Skeletal muscle tissue (tissue), 4 donors: ENCODE measurements around the gene GRM4. TPM values are rescaled to one million over a fixed set of nuclear protein-coding genes. Genes with fewer than 3 reads are reported as not detected.

Source experiments
- H3K27ac ChIP-seq: one replicate; pipeline ENCODE4 v1.7.0; 2013; ENCODE audit warnings: mild to moderate bottlenecking, low read depth, low read length, inconsistent platforms
- H3K27me3 ChIP-seq, 3 donors: one replicate each; pipeline ENCODE4 v1.7.0; 2013; ENCODE audit warnings: low read length in 3 of 3; ENCODE audit not compliant: control insufficient read depth in 3 of 3, insufficient read depth in 3 of 3
- H3K36me3 ChIP-seq, 3 donors: one replicate each; pipeline ENCODE4 v1.7.0; 2013; ENCODE audit warnings: low read length in 3 of 3; ENCODE audit not compliant: control insufficient read depth in 3 of 3, insufficient read depth in 3 of 3
- H3K4me1 ChIP-seq, 3 donors: one replicate each; pipeline ENCODE4 v1.7.0; 2013; ENCODE audit warnings: low read length in 3 of 3, mild to moderate bottlenecking in 3 of 3; ENCODE audit not compliant: control insufficient read depth in 3 of 3, insufficient read depth in 3 of 3
- H3K4me3 ChIP-seq, 3 donors: one replicate each; pipeline ENCODE4 v1.7.0; 2013; ENCODE audit warnings: low read length in 3 of 3
- H3K9ac ChIP-seq, 3 donors: one replicate each; pipeline ENCODE4 v1.7.0; 2013; ENCODE audit warnings: low read length in 3 of 3, mild to moderate bottlenecking in 3 of 3, moderate library complexity in 2 of 3, low read depth in 1 of 3
- H3K9me3 ChIP-seq, 3 donors: one replicate each; pipeline ENCODE4 v1.7.0; 2013; ENCODE audit warnings: low read length in 3 of 3; ENCODE audit not compliant: control insufficient read depth in 3 of 3
- total RNA-seq: library from RNA; depleted of rRNA; stranded (reverse); fragments of >200 nt; gene quantifications from one replicate; pipeline ENCODE4 v1.2.3, GENCODE V29; 2014
- donor health status: Osteomylitis.

Gene GRM4
- total RNA-seq, 1 donor from 2014 or later, result 1.6 TPM

DNA sequence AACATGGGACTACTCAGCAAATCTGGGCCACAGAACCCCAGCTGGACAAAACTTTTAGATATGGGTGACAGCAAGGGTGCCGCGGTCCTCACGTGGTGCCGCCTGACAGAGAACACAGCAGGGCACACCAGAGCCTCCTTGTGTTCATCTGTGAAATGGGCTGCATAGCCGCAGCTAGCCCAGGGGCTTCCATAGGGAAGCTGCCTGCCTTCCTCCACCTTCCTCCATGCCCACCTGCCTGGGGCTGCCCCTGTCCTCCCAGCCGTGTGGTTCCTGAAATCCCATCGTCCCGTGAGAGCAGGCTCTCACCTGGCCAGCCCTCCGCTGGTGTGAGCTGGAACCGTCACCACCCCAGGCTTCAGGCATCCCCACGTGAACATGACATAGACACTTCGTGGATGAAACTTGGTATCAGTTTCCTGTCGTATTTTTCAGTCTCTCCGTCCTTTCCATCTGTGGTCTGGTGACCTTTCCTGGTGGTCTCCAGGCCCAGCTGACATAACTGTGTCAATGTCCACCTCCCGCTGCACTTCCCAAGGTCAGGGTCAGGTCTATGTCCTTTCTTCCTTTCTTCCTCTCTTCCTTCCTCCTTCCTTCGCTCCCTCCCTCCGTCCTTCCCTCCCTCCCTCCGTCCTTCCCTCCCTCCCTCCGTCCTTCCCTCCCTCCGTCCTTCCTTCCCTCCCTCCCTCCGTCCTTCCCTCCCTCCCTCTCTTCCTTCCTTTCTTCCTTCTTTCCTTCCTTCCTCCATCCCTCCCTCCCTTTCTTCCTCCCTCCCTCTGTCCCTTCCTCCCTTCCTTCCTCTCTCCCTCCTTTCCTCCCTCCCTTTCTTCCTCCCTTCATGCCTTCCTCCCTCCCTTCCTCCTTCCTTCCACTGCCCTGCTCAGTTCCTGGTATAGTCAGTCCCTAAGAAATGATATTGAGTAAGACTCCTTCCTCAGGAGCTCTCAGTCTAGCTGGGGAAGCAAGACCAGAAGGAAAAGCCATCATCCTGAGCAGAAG lies 78.8 kb downstream of the GRM4 start:
- Histone ChIP-seq H3K4me3 (no peak overlapping the region), H3K27me3 (peaks cover 58 to 80% (median 59%) of the 10 kb centered on the region in 3 donors), H3K4me1 (peaks cover 6 to 14% (median 6%) of the 10 kb centered on the region in 3 donors), H3K9me3 (no peaks in the 10 kb centered on the region), H3K27ac (no peak overlapping the region), H3K36me3 (no peaks in the 10 kb centered on the region), H3K9ac (no peak overlapping the region)

GRCh38 chr6:34066218-34066571 lies 79.7 kb downstream of the GRM4 start:
- H3K27me3 ChIP-seq, result peaks cover 60 to 81% (median 65%) of the 10 kb centered on the region in 3 donors
- H3K4me3 ChIP-seq, result no peak overlapping the region
- no peaks in the 10 kb centered on the region for H3K36me3 ChIP-seq

GRCh38 chr6:34065466-34066217 lies 80.2 kb downstream of the GRM4 start:
- Histone ChIP-seq H3K9me3 (no peaks in the 10 kb centered on the region), H3K4me3 (no peak overlapping the region), H3K27ac (no peak overlapping the region), H3K36me3 (no peaks in the 10 kb centered on the region), H3K4me1 (peaks cover 6 to 14% (median 6%) of the 10 kb centered on the region in 3 donors), H3K27me3 (peaks cover 60 to 85% (median 65%) of the 10 kb centered on the region in 3 donors), H3K9ac (no peak overlapping the region)

More at GRCh38 chr6:34066218-34066571, 79.7 kb downstream of the GRM4 start:
- Histone ChIP-seq H3K27ac (no peak overlapping the region), H3K9me3 (no peaks in the 10 kb centered on the region), H3K9ac (no peak overlapping the region), H3K4me1 (peaks cover 6 to 14% (median 6%) of the 10 kb centered on the region in 3 donors)

GRCh38 chr6:34064675-34065074 lies 81.2 kb downstream of the GRM4 start:
- H3K36me3 ChIP-seq, result no peaks in the 10 kb centered on the region
- H3K4me3 ChIP-seq, result no peak overlapping the region
- peaks cover 60 to 85% (median 65%) of the 10 kb centered on the region in 3 donors for H3K27me3 ChIP-seq
- H3K9me3 ChIP-seq, result no peaks in the 10 kb centered on the region
- H3K27ac ChIP-seq, result no peak overlapping the region
- peaks cover 6 to 14% (median 6%) of the 10 kb centered on the region in 3 donors for H3K4me1 ChIP-seq
- H3K9ac ChIP-seq, result no peak overlapping the region

- Histone ChIP-seq H3K4me3 (no peak overlapping the region), H3K27ac (no peak overlapping the region), H3K9ac (no peak overlapping the region), H3K4me1 (peaks cover 6 to 14% (median 6%) of the 10 kb centered on the region in 3 donors), H3K27me3 (peaks cover 59 to 77% (median 61%) of the 10 kb centered on the region in 3 donors), H3K9me3 (no peaks in the 10 kb centered on the region), H3K36me3 (no peaks in the 10 kb centered on the region)
Observed at GRCh38 chr6:34063651-34064050, 82.2 kb downstream of the GRM4 start.

- H3K4me3 ChIP-seq, result no peak overlapping the region
- peaks cover 6 to 14% (median 6%) of the 10 kb centered on the region in 3 donors for H3K4me1 ChIP-seq
- no peaks in the 10 kb centered on the region for H3K36me3 ChIP-seq
- no peaks in the 10 kb centered on the region for H3K9me3 ChIP-seq
- no peak overlapping the region for H3K9ac ChIP-seq
- H3K27ac ChIP-seq, result no peak overlapping the region
- peaks cover 51 to 69% (median 54%) of the 10 kb centered on the region in 3 donors for H3K27me3 ChIP-seq
Observed at GRCh38 chr6:34062815-34063214, 83.1 kb downstream of the GRM4 start.

- Histone ChIP-seq H3K27ac (no peak overlapping the region), H3K4me3 (no peak overlapping the region), H3K9ac (no peak overlapping the region), H3K27me3 (peaks cover 46 to 64% (median 54%) of the 10 kb centered on the region in 3 donors), H3K9me3 (no peaks in the 10 kb centered on the region), H3K36me3 (no peaks in the 10 kb centered on the region), H3K4me1 (peaks cover 6 to 14% (median 6%) of the 10 kb centered on the region in 3 donors)
Observed at GRCh38 chr6:34062156-34062555, 83.7 kb downstream of the GRM4 start.

- H3K4me3 ChIP-seq, result no peak overlapping the region
- H3K36me3 ChIP-seq, result no peaks in the 10 kb centered on the region
- no peak overlapping the region for H3K9ac ChIP-seq
- H3K4me1 ChIP-seq, result peaks cover 6 to 14% (median 8%) of the 10 kb centered on the region in 3 donors
- H3K27me3 ChIP-seq, result peaks cover 42 to 56% (median 47%) of the 10 kb centered on the region in 3 donors
- H3K27ac ChIP-seq, result no peak overlapping the region
- no peaks in the 10 kb centered on the region for H3K9me3 ChIP-seq
Observed at GRCh38 chr6:34061348-34061747, 84.5 kb downstream of the GRM4 start.

- Histone ChIP-seq H3K9me3 (no peaks in the 10 kb centered on the region), H3K4me1 (peaks cover 0 to 2% (median 2%) of the 10 kb centered on the region in 3 donors), H3K4me3 (no peak overlapping the region), H3K9ac (no peak overlapping the region), H3K36me3 (no peaks in the 10 kb centered on the region), H3K27me3 (peaks cover 35 to 45% (median 41%) of the 10 kb centered on the region in 3 donors), H3K27ac (no peak overlapping the region)
Observed at GRCh38 chr6:34059914-34060313, 86.0 kb downstream of the GRM4 start.
